Pons (tissue), 1 donor: ENCODE measurements around the gene OR2H1.

Experiments used
- DNase-seq: peaks from one replicate; pipeline ENCODE4 v3.0.0-alpha.2; 2016; ENCODE audit warnings: low spot score

Gene OR2H1

GRCh38 chr6:29483735-29484134 lies 26.8 kb downstream of the OR2H1 start:
- no peak for DNase-seq

- DNase-seq, result no peak
Measured at GRCh38 chr6:29486577-29486976, 29.6 kb downstream of the OR2H1 start.

- DNase-seq, result no peak
Measured at GRCh38 chr6:29487131-29487530, 30.2 kb downstream of the OR2H1 start.

GRCh38 chr6:29487660-29488059 lies 30.7 kb downstream of the OR2H1 start, which contains the start of gene MAS1L:
TSS of gene MAS1L (minus strand) at chr6:29487956. CDS start at chr6:29487902, 54 bp downstream.
- DNase-seq, result no peak

- DNase-seq, result no peak
Measured at GRCh38 chr6:29488874-29489273, 31.9 kb downstream of the OR2H1 start.

GRCh38 chr6:29489286-29489685 lies 32.3 kb downstream of the OR2H1 start:
- no peak for DNase-seq

GRCh38 chr6:29490055-29490454 lies 33.1 kb downstream of the OR2H1 start:
- no peak for DNase-seq

GRCh38 chr6:29490552-29490951 lies 33.6 kb downstream of the OR2H1 start:
- DNase-seq, result no peak

GRCh38 chr6:29491574-29491973 lies 34.6 kb downstream of the OR2H1 start:
- DNase-seq, result no peak

- no peak for DNase-seq
Measured at GRCh38 chr6:29493261-29493660, 36.3 kb downstream of the OR2H1 start.

- DNase-seq, result no peak
Measured at GRCh38 chr6:29494131-29494530, 37.2 kb downstream of the OR2H1 start.

GRCh38 chr6:29495571-29495970 lies 38.6 kb downstream of the OR2H1 start:
- no peak for DNase-seq

- DNase-seq, result no peak
Measured at GRCh38 chr6:29496961-29497360, 40.0 kb downstream of the OR2H1 start.

GRCh38 chr6:29499704-29500103 lies 42.7 kb downstream of the OR2H1 start:
- no peak for DNase-seq

GRCh38 chr6:29500594-29500993 lies 43.6 kb downstream of the OR2H1 start:
- no peak for DNase-seq

GRCh38 chr6:29501106-29501505 lies 44.2 kb downstream of the OR2H1 start:
- DNase-seq, result no peak

GRCh38 chr6:29502181-29502580 lies 45.2 kb downstream of the OR2H1 start:
- no peak for DNase-seq

GRCh38 chr6:29502597-29502996 lies 45.6 kb downstream of the OR2H1 start:
- DNase-seq, result no peak

- DNase-seq, result no peak
Measured at GRCh38 chr6:29504961-29505360, 48.0 kb downstream of the OR2H1 start.

GRCh38 chr6:29505808-29506207 lies 48.9 kb downstream of the OR2H1 start:
- DNase-seq, result no peak

GRCh38 chr6:29506446-29507067 lies 49.6 kb downstream of the OR2H1 start:
- DNase-seq, result no peak

- DNase-seq, result no peak
Measured at GRCh38 chr6:29507319-29507718, 50.4 kb downstream of the OR2H1 start.

- DNase-seq, result no peak
Measured at GRCh38 chr6:29509239-29509638, 52.3 kb downstream of the OR2H1 start.

- DNase-seq, result no peak
Measured at GRCh38 chr6:29509711-29510110, 52.8 kb downstream of the OR2H1 start.
